NCI-H1694 treated with DMSO at 0.1 percent for 48 hours (cell line): ENCODE data around the gene HIVEP1.

ENCODE experiments used
- DNase-seq: peaks from one replicate; lab custom pipeline; 2025; lab: John Stamatoyannopoulos, UW

HIVEP1 gene

DNA sequence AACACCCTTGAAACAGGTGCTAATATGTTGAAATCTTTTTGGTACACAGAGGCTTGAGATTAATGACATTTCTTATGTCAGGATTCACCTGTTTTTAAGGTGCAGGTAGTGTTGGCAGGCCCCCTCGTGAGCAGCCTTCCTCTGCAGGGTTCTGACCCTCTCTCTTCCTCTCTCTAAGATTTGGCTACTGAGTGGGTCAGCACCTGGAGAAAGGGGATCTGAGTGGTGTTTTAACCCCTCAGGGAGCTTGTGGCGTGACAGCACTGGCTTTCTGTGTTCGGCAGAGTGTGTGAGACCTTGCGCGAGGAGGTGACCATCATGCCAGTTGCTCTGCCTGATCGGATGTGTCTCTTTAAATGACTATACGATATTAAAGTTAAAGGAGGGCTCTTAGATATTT, 37.1 kb downstream of the HIVEP1 start:
- DNase-seq = no peak

DNA sequence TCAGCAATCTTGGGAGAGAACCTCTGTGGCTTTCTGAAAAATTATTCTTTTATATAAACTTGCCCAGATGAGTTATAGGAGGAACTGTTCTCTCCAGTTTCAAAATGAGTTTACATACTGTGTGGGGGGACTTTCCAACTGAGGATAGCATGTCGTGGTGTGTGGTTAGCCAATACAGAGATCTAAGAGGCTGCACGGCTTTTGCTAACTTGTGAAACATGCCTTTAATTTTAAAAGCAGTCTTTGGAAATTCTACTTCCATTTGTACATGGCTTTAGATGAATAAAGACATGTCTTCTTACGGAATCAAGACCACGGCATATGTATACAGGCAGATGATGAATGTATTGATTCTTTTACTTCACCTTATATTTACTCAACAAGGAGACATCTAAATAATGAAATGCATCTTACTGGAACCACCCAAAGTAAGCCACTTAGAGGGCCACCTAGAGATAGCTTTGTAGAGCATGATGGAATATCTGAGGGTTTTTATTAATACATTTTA, 39.8 kb downstream of the HIVEP1 start:
- DNase-seq = no peak

DNA sequence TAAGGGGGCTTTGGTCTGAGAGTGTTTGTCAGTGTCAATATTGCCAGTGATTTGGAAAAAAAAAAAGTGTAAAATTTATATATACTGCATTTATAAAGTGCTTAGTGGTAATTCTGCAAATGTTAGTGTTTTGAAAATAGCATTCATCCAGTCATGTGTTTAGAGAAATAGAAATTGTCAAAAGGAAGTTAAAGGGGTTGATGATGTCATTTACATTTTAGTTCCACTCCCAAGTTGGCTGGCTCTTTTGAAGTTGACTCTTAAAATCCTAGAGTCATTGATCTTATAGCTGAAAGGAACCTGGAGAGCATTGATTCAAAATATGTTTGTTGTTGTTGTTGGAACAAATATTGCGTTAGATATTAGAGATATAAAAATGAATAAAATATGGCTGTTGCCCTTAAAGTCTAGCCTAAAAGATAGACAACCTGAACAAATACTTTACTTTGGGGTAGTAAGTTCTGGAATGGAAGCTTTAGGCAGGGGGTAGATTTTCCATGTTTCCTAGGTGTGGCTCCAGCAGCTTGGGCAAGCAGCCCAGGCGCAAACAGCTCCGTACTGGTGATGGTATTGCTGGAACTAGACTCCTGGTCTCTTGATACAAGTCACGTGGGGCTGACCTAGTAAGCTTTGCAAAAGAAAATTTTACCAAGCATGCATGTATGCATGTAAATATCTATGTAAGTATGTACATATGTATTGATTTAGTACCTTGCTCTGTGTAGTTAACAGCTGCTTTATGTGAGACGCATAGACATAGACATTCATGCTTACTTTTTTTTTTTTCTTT, 46.3 kb downstream of the HIVEP1 start:
- no peak for DNase-seq

- DNase-seq = no peak
These were observed 48.9 kb downstream of the HIVEP1 start for GRCh38 chr6:12060780-12061609.

- DNase-seq = no peak
These were observed 50.5 kb downstream of the HIVEP1 start for GRCh38 chr6:12062605-12063004.

GRCh38 chr6:12064131-12064530, 52.0 kb downstream of the HIVEP1 start:
- DNase-seq = no peak

GRCh38 chr6:12064538-12065071, 52.5 kb downstream of the HIVEP1 start:
- DNase-seq = no peak

- no peak for DNase-seq
These were observed 53.4 kb downstream of the HIVEP1 start for GRCh38 chr6:12065321-12066140.

GRCh38 chr6:12066297-12066696, 54.2 kb downstream of the HIVEP1 start:
- DNase-seq = no peak

DNA sequence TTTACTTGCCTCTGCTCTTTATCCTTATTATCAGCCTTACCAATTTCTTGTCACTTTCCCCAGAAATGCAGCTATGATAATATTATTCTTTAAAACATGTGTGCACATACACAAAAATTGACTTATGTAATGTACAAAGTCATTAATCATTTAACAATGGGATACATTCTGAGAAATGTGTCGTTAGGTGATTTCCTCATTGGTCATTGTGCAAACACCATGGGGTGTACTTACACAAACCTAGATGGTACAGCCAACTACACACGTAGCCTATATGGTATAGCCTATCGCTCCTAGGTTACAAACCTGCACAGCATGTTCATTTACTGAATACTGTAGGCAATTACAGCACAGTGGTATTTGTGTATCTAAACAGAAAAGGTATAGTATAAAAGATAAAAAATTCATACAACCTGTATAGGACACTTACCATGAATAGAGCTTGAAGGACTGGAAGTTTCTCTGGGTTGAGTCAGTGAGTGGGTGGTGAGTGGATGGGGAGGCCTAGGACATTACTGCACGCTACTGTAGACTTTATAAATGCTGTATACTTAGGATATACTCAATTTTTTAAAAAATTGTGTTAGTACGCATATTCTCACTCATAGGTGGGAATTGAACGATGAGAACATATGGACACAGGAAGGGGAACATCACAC, 56.9 kb downstream of the HIVEP1 start:
- no peak for DNase-seq

DNA sequence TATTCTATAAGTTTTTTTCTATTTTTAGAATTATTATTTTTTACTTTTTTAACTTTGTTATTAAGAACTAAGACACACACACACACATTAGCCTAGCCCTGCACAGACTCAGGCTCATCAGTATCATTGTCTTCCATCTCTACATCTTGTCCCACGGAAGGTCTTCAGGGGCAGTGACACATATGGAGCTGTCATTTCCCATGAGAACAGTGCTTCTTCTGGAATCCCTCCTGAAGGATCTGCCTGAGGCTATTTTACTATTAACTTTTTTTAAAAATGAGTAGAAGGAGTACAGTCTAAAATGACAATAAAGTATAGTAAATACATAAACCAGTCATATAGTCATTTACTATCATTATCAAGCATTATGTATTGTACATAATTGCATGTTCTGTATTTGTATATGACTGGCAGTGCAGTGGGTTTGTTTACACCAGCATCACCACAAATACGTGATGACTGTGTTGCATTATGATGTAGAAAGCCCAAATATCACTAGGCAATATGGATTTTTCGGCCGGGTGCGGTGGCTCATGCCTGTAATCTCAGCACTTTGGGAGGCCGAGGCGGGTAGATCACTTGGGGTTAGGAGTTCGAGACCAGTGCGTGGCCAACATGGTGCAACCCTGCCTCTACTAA, 57.9 kb downstream of the HIVEP1 start:
- no peak for DNase-seq

DNA sequence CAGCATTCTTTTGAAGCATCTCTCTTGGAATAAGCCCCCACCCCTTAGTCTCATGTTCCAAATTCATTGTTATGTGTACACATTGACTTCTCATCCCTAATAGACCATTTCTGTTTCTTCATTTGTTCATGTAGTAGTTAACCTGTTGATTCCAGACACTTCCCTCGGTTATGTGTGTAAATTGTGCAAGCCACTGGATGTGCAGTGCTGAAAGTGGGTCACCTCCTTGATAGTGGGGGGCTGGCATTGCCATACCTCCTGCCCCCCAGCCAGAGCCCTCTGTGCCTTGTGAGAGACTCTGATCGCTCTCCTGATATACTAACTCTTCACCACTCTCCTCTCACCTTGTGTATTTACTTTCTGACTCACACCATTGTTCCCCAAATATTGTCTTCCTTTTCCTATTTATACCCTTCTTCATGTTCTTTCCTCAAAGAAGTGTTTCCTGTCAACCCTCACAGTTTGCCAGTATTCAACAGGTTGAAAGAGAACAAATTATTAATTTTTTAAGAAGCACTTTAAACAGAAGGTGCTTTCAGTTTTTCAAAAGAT, 59.0 kb downstream of the HIVEP1 start:
- no peak for DNase-seq

GRCh38 chr6:12075067-12075563, 63.0 kb downstream of the HIVEP1 start:
- DNase-seq = no peak

DNA sequence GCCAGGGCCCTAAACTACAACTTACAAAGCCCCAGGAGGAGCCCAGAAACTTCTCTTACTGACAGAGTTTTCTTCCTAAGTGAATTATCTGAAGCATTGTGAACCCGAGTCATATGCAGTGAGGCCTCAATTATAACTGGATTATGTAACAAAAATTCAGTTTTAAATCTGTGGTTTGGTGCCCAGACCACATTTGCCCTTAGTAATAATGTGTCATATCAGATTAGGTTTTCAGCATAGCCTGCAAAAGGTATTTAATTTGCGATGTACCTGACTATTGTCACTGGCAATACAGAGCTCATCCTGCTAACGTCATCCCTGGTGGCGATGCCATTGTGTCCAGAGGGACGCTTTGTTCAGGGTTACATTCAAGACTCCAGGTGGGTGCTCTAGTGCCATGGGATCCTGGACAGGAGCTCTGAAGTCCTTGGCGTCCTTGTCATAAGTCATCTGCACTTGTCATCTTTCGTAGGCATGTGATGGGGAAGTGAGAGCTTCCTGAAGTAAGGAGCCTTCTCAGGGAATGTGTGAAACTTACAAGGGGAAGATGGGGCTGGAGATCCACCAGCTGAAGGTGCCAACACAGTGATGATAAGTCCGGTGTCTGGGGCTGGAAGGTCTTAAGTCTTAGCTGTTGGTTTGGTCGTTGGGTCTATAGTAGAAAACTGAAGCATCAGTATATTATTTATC, 65.1 kb downstream of the HIVEP1 start:
- DNase-seq = no peak

GRCh38 chr6:12078014-12078413, 65.9 kb downstream of the HIVEP1 start:
- no peak for DNase-seq

GRCh38 chr6:12081771-12082170, 69.7 kb downstream of the HIVEP1 start:
- no peak for DNase-seq

DNA sequence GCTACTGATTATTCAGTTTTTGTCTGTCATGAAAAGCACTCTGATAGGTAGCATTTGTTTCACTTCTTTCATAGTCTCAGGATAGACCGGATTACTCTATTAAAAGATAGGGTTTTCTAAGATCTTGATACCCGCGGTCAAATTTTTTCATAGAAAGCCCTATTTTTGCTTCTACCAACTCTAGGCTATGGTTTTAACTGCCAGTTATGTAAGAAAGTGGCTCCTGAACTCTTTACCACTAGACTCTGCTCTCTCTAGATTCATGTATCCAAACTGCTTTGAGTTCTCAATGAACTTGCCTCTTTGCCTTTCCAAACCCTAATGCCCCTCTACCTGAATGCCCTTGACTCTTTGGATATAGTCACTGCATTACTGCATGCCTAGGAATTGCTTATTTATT, 70.3 kb downstream of the HIVEP1 start:
- DNase-seq = no peak

GRCh38 chr6:12083302-12083701, 71.2 kb downstream of the HIVEP1 start:
- no peak for DNase-seq

- DNase-seq = no peak
These were observed 71.7 kb downstream of the HIVEP1 start for GRCh38 chr6:12083763-12084162.

GRCh38 chr6:12084681-12085080, 72.6 kb downstream of the HIVEP1 start:
- no peak for DNase-seq
